GM21526 (cell line): ENCODE data around the gene MAJIN.

ENCODE experiments used
- ATAC-seq: cut with Tn5 transposase; IDR thresholded peaks from one replicate; pipeline ENCODE4 v1.9.1; 2021; ENCODE audit warnings: moderate library complexity; ENCODE audit not compliant: unreplicated experiment, low FRiP score

Gene MAJIN

DNA sequence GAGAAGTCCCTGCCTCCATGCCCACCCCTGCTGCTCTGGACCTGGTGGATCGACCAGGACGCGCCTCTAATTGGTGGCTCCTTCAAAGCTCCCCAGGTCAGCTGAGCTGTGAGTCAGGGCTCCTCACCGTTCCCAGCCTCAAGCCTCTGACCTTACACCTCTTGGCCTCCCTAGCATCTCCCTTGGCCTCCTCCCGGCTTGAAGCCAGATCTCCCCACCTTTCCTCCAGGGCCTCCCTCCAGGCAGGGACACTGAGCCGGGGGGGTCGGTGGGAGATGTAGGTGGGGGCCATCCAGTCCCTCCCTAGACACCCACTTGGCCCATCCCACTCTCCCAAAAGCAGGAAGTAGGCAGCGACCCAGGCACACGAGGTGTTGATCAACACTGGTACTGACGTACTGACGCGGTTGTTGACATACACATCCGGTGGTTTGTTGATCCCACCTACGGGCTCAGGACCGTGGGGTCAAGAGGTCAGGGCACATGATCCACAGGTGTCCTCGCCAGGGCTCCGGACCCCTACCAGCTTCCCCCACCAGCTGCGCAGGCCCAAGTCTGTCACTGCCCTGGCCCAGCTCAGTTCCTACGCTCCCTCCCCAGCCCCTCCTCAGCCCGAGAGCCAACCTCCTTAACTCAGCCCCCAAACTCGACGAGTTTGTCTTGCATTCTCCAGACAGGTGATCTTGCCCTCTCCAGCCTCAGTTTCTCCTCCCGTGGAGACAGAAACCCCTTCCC lies 55.7 kb downstream of the MAJIN start:
- ATAC-seq, result no peak

DNA sequence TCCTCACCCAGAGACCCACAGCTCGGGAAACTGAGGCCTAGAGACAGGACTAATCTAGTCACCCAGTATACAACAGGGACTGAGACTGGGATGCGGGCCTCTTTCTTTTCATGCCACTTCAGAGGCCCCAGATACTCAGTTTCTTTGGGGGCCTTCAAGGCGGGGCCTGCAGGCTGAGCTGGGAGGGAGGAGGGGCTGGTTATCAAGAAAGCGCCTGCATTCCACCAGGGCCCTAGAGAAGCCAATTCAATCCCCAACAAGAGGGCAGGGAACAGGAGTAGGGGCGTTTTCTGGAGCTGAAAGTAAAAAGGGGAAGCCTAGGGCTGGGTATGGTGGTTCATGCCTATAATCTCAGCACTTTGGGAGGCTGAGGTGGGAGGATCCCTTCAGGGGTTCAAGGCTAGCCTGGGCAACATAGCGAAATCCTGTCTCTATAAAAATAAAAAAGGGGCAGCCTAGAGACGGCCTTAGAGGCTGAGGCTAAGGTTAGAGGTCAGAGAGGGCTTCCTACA lies 56.5 kb downstream of the MAJIN start:
- no peak for ATAC-seq

DNA sequence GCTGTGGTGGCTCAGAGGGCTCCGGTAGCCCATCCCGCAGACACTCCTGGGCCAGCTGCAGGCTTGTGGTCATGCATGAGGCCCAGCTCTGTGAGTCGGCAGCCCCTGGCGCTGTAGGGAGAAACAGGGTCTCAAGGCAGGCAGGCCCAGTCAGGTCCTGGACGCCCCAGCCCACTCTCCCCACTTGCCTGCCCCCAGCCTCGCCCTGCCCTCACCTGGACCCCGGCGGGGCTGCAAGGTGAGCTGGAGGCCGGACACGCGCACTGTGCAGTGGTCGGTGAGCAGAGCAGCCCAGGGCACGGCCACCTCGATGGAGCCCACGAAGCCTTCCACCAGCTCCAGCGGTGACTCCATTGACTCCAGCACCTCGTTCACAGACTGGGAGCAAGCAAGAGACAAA lies 57.8 kb downstream of the MAJIN start:
- ATAC-seq, result no peak

DNA sequence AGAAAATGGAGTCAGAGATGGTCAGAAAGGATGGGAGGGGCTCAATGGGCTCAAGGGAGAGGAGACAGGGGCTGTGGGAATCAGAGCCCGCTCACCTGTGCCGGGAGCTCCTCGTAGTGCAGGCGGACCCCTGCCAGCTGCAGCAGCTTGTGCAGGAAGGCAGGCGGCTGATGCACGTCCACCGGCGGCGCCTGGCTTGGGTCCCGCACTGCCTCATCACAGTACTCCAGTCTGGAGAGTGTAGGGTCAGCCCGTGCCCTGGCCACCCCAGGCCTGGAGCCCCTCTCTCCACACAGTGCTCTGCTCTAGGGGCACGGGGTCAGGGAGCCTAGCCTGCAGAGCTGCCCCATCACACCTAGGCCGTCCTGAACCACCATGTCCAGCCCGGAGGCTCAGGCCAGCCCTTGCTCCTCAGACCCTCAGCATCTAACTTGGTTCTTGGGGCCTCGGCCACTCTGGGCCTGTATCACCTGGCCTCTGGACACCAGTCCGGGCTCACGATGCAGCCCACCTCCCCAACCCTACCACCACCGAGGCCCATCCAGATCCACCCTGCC lies 58.7 kb downstream of the MAJIN start:
- no peak for ATAC-seq

DNA sequence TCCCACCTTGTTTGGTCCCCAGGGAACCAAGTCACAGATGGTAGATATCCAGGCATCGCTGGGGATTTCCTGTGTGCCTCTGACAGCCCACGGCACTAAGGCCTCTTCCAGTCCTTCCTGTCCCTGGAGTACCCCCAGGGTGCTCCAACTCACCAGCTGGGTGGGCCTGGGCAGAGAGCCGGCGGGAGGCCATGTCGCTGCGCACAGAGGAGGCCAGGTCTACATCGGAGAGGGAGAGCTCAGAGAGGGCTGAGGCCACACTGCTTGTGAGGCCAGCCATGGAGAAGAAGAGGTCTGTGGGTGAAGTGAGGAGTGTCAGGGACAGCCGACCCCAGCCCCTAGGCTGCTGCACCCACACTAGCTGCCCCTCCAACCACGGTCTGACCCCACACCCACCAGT lies 60.2 kb downstream of the MAJIN start:
- ATAC-seq, result no peak

DNA sequence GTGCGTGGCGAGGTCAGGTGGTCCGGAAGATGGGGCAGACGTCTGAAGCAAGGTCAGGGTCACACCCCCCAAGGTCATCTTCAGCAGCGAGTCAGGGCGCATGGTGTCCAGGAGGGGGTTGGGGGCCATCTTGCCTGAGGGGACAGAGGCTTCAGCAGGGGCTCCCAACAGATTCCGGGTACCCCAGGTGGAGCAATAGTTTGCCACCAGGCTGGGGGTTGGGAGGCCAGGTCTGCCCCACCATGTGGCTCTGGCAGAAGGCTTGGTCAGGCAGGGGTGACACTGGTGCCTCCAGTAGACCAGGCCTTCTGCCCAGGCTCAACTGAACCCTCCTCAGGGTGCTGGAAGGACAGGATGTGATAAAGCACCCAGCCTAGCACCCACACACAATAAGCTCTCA lies 60.8 kb downstream of the MAJIN start:
- ATAC-seq, result no peak

DNA sequence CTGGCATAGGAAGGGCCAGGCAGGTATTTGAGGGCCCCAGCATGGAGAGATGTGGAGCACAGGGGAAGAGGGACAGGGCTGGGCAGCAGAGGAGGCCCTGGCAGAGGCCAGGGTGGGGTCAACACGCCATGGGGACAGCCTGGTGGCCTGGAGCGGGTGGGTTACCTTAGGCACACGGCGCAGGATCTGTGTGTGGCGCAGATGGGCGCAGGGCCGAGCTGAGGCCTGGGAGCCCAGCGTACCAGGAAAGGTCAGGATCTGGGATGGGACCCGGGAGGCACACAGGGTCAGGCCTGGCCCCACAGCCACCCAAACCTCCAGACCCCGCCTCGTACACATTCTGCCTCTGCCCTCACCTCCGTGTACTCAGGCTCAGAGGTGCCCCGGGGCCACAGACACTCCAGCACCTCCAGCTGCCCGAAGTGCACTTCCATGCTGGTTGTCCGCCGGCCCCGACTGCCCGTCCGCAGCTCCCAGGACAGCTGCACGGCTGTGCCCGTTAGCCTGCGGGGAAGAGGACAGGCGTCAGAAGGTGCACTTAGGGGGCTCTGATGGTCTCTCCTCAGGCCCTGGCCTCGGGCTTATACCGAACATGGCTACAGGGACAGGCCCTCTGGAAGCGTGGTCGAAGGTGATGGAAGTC lies 61.3 kb downstream of the MAJIN start:
- no peak for ATAC-seq

DNA sequence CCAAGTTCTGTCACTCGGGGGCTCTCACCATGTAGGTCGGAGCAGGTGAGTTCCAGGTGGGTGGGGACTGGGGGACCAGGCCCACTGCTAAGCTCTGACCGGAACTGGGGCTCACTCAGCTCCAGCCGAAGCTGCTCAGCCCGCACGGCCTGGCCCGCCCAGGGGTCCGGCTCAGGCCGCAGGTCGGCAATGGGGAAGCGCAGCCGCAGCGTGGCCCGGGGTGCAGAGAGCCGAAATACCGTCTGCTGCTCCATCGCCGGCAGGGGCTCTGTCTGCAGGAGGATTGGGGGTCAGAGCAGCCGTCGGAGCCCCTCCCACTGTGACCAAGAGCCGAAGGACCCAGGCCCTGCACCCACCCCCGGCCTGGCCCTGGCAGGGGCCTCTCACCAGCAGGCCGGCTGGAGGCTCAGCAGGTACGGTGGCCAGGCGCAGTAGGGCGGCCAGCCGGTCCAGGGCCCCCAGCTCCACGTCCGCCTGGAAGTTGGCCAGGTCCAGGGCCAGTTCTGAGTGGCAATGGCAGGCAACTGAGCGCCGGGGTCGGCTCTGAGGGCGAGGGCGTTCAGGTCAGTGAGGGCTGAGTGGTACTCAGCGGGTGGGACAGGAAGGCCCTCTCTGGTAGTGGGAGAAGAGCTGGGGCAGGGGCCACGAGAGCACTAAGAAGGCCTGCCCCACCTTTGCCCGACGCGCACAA lies 62.1 kb downstream of the MAJIN start:
- ATAC-seq, result no peak

DNA sequence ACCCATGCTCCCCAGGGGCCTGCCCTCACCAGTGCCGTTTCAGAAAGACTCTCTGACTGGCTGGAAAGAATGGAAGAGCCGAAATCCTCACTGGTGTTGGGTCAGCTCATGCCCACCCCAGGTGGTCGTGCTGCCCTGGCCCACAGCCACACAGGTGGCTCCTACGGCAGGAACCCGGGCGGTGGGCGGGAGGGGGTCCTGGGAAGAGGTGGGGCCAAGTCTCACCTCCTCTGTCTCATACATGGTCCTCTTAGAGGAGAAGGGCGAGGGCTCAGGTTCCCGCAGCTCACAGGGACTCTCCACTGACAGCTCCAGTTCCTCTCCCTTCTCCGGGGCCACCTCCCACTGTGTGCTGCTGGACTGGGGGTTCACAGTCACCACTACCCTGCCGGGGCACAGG lies 63.1 kb downstream of the MAJIN start:
- no peak for ATAC-seq

DNA sequence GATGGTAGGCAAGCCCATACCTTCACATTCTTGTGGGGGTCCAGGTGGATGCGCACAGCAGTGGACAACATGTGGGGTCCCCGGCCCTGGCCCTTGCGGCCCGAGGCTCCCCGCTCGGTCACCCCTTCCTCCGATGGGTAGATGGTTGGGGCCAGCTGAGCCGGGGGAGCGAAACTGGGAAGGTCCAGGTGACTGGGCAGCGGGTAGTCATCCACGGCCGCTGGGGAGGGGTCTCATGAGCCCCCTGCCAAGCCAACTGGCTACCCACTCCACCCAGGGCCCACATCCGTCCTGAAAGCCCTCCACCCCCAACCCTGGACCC lies 65.6 kb downstream of the MAJIN start:
- no peak for ATAC-seq

DNA sequence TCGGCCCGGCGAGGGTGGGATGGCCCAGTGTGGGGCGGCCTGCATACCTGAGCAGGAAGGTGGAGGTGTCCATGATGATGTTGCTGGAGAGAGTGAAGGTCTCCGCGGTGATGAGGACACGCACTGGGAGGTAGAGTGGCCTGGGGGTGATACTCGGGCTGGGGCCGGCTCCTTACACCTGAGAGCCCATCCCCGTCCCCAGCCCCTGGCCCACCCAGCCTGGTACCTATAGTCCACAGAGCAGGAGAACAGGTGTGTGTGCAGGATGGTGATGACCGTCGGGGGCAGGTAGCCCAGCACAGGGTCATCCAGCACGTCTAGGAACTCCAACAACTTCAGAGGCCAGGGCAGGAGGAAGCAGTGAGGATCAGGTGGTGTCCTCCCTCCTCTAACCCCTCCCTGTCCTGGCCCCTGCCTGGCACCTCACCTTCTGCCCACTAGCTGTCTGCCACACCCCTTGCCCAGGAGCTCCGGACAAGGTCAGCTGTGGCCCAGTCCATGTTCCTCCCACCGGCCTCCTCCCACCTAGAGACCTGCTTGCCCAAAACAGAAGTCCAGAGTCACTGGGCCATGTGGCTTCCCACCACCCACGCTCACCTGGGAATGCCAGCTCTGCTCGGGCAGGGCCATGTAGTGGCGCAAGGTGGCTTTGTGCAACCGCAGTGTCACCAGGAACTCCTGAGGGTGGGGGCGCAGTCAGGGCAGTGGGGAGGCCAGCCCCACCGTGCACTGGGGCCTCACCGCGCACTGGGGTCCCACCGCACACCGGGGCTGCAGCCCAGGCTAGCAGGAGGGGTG lies 66.2 kb downstream of the MAJIN start:
- no peak for ATAC-seq

DNA sequence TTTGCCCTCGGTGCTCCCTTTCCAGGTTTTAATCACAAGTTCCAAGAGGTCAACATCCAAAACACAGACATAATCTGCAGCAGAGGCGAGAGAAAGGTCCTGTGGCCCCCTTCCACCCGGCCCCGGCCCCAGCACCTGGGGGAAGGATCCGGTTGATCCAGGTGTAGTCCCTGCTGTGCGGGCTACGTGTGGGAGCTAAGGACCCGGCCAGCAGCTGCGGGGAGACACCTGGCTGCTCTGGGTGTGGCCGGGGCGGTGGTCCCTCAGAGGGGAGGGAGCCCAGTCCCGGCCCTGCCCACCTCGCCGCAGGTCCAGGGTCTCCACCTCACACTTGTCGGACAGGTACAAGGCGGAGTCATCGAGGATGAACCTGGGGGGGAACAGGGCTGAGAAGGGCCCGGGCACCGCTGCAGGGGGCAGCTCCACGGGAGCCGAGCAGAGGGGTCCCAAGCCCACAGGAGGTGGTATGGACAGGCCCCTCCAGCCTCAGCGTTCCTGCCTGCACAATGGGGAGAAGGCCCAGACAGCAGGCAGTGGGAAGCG lies 68.5 kb downstream of the MAJIN start:
- ATAC-seq, result no peak

DNA sequence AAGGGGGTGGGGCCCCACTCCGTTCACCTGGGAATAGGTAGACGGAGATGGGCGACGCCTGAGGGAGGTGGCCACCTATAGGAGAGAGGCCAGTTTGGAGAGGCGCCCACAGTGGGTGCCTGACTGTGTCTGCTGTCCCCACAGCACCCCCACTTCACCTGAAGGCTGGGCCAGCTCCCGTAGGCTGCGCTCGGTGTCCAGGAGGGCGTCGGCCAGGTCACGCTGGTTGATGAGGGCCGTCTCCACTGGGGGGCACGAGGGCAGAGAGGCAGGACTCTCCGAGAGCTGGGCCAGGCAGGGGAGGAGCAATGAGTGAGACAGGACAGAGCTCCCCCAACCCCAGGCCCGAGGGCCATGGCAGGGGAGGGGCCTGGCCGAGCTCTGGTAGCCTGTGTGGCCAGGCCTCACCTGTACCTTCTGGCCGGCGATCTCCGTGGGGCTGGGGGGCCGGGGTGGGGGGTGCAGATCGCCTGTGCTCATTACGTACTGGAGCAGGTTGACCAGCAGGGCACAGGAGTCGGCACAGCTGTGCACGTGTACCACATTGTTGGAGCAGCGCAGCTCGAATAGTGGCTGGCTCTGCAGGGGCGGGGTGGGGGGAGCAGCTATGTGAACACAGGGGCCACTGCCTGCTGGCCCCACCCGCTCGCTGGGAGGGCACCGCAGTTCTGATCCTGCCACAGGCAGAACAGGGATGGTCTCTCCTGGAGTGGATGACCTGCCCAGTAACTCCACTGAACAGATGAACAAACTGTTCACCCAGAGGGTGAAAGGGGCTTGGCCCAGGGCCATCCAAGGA lies 69.6 kb downstream of the MAJIN start:
- no peak for ATAC-seq

DNA sequence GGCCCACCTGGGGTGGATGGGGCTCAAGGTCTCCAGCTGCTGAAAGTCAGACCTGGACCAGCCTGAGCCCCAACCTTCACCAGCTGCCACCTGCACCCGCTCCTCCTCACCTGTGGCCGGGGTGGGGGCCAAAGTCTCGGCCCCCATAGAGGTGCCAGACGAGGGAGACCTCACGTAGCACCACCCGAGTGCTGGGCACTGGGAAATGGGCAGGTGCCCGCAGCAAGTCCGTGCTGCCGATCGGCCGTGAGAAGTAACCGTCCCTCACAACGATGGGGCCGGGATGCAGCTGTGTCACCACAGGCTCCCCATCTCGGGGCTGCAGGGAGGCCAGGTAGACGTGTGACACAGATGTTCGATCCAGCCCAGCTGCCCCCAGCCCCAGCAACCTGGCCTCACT lies 71.1 kb downstream of the MAJIN start:
- ATAC-seq, result no peak

DNA sequence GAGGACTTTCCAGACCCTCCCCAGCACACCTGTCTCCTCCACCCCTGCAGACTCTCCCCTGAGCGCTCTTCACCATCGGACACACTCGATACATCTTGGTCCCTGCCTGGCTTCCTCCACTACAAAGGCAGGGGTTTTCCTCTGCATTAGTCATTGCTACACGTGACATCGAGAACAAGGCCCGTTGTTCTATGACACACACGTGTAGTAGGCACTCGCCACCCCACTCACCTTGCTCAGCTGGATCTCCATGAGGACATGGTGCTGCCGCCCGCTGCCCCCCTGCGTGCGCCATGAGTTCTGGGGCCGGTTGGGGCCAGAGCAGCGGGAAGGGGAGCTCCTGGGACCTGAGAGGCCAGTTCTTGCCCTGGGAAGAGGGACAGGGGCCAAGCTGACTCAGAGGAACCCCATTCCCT lies 71.6 kb downstream of the MAJIN start:
- no peak for ATAC-seq

DNA sequence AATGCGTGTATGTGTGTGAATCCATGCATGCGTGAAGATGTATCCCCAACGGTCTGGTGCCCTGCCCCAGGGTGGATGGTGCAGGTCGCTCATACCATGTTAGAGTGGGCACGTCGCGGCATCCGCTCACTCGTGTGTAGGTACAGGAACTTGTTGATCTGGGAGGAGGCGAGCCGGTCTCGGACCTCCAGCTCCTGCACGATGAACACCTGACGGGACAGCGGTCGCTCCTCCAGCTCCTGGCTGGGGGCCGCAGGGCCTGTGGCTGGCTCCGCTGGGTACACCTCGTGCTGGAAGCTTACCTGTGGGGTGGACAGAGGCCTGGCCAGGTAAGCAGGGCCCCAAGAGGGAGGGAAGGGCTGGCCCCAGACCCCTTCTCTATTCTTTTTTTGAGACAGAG lies 73.4 kb downstream of the MAJIN start:
- ATAC-seq, result no peak

DNA sequence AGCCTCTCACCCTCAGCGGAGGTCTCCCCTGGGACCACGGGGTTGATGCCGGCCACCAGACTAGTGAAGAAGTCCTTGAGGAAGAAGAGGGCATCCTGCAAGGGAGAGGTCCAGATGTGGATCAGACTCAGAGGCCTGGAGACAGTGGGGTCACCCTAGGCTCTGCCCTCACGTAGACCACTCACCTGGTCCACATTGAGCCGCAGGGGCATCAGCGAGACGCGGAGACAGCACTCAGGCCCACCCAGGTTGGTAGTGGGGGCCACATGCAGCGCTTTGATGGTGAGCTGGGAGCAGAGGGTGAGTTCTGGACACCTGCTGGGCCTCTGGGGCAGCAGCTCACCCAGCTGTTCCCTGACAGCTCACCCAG lies 73.8 kb downstream of the MAJIN start:
- ATAC-seq, result no peak

DNA sequence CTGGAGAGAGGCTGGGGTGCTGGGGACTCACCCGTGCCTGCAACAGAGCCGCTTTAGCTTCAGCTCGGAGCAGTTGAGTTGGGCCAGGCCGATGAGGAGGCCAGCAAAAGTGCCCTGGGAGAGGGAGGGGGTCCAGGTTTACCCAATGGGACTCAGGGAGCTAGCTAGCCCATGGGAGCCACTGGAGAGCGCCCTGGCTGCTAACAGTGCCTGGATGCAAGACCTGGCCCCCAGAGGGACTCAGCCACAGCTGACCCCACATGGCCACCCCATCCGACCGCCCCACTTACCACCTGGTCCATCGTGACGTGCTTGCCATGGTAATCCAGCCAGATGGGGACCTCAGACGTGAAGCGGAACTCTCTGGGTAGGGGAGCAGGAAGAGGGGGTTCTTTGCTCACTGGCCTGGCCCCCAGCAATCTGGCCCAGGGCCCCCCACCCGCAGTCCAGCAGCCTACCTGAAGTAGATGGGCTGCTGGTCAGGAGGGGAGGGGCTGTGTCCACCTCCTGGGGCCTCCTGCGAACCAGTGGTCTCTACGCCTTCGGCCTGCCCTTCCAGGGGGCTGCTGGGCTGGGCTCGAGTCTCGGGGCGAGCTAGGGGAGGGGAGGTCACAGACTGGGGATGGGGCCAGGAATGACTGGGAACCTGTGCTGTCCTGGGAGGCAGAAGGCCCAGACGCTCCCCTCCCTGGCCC lies 74.4 kb downstream of the MAJIN start:
- no peak for ATAC-seq

DNA sequence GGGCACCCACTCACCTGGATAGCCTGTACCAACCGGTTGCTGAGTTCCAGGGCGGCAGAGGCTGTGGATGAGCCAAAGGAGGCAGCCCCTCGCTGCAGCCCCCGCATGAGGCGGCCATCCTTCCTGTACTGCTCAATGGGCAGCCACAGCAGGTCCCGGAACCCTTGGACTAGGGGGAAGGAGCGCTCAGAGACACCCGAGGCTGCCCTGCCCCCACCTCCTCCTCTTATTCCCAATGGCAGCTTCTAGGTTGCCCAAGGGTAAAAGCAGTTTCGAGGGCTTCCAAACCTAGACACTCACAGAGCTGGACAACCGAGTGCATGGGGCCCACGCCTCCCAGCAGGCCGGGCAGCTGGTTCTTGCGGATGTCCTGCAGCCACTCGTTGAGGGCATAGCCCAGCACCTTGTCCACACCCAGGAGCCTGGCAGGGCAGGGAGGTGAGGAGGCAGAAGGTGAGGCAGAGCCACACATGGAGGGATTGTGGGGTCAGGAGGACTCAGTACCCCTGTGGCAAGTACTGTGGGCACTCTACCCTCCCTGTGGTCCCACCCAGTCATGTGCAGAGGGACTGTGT lies 75.4 kb downstream of the MAJIN start:
- ATAC-seq, result no peak
